Bronchial epithelial cell (primary cell): ENCODE data around the gene NKX2-3. TPM values are rescaled to one million over a fixed set of nuclear protein-coding genes. Genes with fewer than 3 reads are reported as not detected.

ENCODE experiments used
- DNase-seq: peaks from one replicate; pipeline ENCODE4 v3.0.0-alpha.2; 2010; ENCODE audit warnings: low read depth
- FAIRE-seq: peaks from 2 replicates; lab custom pipeline; 2011; peaks lifted over from hg19 to GRCh38; lab: Jason Lieb, UNC
- H3K27me3 ChIP-seq: 2 replicates; pipeline ENCODE4 v1.5.1; 2011; ENCODE audit warnings: low read length; ENCODE audit not compliant: control insufficient read depth, insufficient read depth
- H3K36me3 ChIP-seq: 2 replicates; pipeline ENCODE4 v1.5.1; 2011; ENCODE audit warnings: low read length; ENCODE audit not compliant: control insufficient read depth, insufficient read depth
- H3K4me3 ChIP-seq: 2 replicates; pipeline ENCODE4 v1.5.1; 2011; ENCODE audit warnings: mild to moderate bottlenecking, low read depth, low read length, control low read depth
- total RNA-seq: library from RNA; depleted of rRNA; stranded (reverse); fragments of >200 nt; gene quantifications from 2 replicates; pipeline ENCODE4 v1.2.1, GENCODE V29; 2014
- TF ChIP-seq, protein P1 (sequence below): IDR thresholded peaks from 2 replicates; pipeline ENCODE4 v1.5.1; 2011; ENCODE audit warnings: mild to moderate bottlenecking, moderate library complexity, low read length, control low read depth, inconsistent platforms; ENCODE audit not compliant: insufficient read depth, severe bottlenecking

Gene NKX2-3
- total RNA-seq, 1 donor from 2014 or later, result not detected

DNA sequence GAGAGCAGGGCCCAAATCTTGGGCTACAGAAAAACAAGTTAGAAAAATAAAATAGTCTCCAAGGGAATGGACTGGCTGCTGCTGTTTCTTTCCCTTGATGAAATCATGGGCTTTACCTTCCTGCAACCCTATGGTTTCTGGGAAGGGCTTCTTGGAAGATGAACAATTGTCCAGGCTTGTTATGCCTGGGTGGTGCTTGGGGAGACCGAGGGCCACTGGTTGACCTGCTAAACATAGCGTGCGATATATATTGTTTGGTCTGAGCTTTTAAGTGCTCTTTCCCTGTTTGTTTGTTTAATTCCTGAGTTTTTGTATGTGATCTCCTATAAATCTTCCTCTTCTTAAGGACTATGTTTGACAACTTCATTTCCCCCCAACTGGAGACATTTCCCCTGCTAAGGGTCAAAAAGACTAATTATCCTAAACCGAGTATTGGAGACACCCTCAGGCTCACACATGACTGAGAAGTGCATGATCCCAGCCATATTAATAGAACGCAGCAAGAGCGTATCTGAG, 49.6 kb downstream of the NKX2-3 start:
- no peak for FAIRE-seq
- H3K27me3 ChIP-seq, result peaks cover 4% of the 10 kb centered on the region
- DNase-seq, result peak; percentile 18
- H3K36me3 ChIP-seq, result no peaks in the 10 kb centered on the region
- TF ChIP-seq, protein P1, sequence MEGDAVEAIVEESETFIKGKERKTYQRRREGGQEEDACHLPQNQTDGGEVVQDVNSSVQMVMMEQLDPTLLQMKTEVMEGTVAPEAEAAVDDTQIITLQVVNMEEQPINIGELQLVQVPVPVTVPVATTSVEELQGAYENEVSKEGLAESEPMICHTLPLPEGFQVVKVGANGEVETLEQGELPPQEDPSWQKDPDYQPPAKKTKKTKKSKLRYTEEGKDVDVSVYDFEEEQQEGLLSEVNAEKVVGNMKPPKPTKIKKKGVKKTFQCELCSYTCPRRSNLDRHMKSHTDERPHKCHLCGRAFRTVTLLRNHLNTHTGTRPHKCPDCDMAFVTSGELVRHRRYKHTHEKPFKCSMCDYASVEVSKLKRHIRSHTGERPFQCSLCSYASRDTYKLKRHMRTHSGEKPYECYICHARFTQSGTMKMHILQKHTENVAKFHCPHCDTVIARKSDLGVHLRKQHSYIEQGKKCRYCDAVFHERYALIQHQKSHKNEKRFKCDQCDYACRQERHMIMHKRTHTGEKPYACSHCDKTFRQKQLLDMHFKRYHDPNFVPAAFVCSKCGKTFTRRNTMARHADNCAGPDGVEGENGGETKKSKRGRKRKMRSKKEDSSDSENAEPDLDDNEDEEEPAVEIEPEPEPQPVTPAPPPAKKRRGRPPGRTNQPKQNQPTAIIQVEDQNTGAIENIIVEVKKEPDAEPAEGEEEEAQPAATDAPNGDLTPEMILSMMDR, result no peak
- H3K4me3 ChIP-seq, result no peak overlapping the region

DNA sequence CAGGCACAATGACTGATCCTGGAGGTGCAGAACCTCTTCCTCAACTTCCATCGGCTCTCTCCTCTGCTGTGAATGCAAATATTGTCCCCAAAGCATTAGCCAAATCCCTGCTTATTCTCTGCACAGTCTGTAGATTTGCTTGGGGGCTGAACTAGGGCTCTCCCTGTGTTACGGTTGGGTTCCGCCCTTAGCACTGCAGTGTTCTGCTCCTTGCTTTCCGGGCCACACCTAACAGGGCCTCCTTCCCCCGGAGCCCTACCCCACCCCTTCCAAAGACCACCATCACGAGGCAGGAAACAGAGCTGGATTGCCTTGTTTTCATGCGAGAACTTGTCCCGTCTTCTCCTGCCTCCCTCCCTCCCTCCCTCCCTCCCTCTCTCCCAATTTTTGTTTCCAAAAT, 50.9 kb downstream of the NKX2-3 start:
- H3K4me3 ChIP-seq, result no peak overlapping the region
- DNase-seq (no peak), FAIRE-seq (no peak)
- H3K36me3 ChIP-seq, result no peaks in the 10 kb centered on the region
- TF ChIP-seq, protein P1, result no peak
- peaks cover 4% of the 10 kb centered on the region for H3K27me3 ChIP-seq

Other genes with a start within 250 kb of the NKX2-3 start
- gene CNNM1, start 203.6 kb upstream of the NKX2-3 start, total RNA-seq, result under 0.01 TPM in 1 of 2 replicates, not detected in the other
- gene GOT1, start 102.3 kb upstream of the NKX2-3 start, total RNA-seq, result 62.9 and 67.9 TPM in 2 replicates
- gene SLC25A28, start 87.5 kb downstream of the NKX2-3 start, total RNA-seq, result 15.4 and 17.4 TPM in 2 replicates
- gene ENTPD7, start 126.6 kb downstream of the NKX2-3 start, total RNA-seq, result 10.5 and 19.0 TPM in 2 replicates
- gene COX15, start 199.2 kb downstream of the NKX2-3 start, total RNA-seq, result 33.2 and 35.7 TPM in 2 replicates
- 14.2 and 25.0 TPM in 2 replicates for gene CUTC, start 199.3 kb downstream of the NKX2-3 start, total RNA-seq
- 0.53 and 1.0 TPM in 2 replicates for gene ABCC2, start 249.7 kb downstream of the NKX2-3 start, total RNA-seq